Chondrocyte (in vitro differentiated cells): ENCODE data around the gene SLC38A6. TPM values are rescaled to one million over a fixed set of nuclear protein-coding genes. Genes with fewer than 3 reads are reported as not detected.
A peak's percentile ranks its signal among the peaks of the same experiment; 100 is the strongest.

Experiments used
- DNase-seq: peaks from one replicate; pipeline ENCODE4 v3.0.0; 2021; ENCODE audit warnings: mixed read lengths, low spot score
- H3K27ac Mint-ChIP-seq: one replicate; pipeline ENCODE4 v1.8.0; 2021; ENCODE audit warnings: mild to moderate bottlenecking, moderate library complexity, mixed read lengths; ENCODE audit not compliant: unreplicated experiment
- H3K27me3 Mint-ChIP-seq: 2 replicates; pipeline ENCODE4 v1.8.0; 2021; ENCODE audit warnings: low read depth, mixed read lengths
- H3K36me3 Mint-ChIP-seq: 2 replicates; pipeline ENCODE4 v1.8.0; 2021; ENCODE audit warnings: low read depth, mixed read lengths
- H3K4me1 Mint-ChIP-seq: 2 replicates; pipeline ENCODE4 v1.8.0; 2021; ENCODE audit warnings: low read depth, mild to moderate bottlenecking, mixed read lengths
- H3K4me3 Mint-ChIP-seq: one replicate; pipeline ENCODE4 v1.8.0; 2021; ENCODE audit warnings: mild to moderate bottlenecking, moderate library complexity, mixed read lengths; ENCODE audit not compliant: unreplicated experiment
- H3K9me3 Mint-ChIP-seq: 2 replicates; pipeline ENCODE4 v1.8.0; 2021; ENCODE audit warnings: low read depth, mixed read lengths
- CTCF ChIP-seq: fragments of 200-600 bp; sonication (generic); IDR thresholded peaks from 2 replicates; pipeline ENCODE4 v1.5.0; 2021; ENCODE audit warnings: antibody characterized with exemption, mild to moderate bottlenecking, moderate library complexity
- total RNA-seq: library from RNA; stranded (reverse); gene quantifications from 3 replicates; pipeline ENCODE4 v1.2.1, GENCODE V29; 2021

Gene SLC38A6
- total RNA-seq, 1 donor from 2014 or later, result 24.7 TPM

- DNase-seq, result no peak
- TF ChIP-seq CTCF, result no peak
- Mint-ChIP-seq H3K9me3 (peaks cover 6% of the 10 kb centered on the region), H3K4me1 (peaks cover 4% of the 10 kb centered on the region), H3K27me3 (no peaks in the 10 kb centered on the region), H3K36me3 (no peaks in the 10 kb centered on the region), H3K27ac (no peak overlapping the region), H3K4me3 (no peak overlapping the region)
Measured at GRCh38 chr14:61019537-61019936, 38.5 kb downstream of the SLC38A6 start.

GRCh38 chr14:61025251-61026223, 44.5 kb downstream of the SLC38A6 start:
- Mint-ChIP-seq H3K27me3 (no peaks in the 10 kb centered on the region), H3K4me1 (peaks cover 41% of the 10 kb centered on the region), H3K27ac (peak overlapping the region; percentile 85), H3K36me3 (no peaks in the 10 kb centered on the region), H3K4me3 (peak overlapping the region; percentile 48), H3K9me3 (no peaks in the 10 kb centered on the region)
- TF ChIP-seq CTCF, result peak; percentile 98
- no peak for DNase-seq

- TF ChIP-seq CTCF, result no peak
- H3K4me3 Mint-ChIP-seq, result no peak overlapping the region
- DNase-seq, result no peak
- H3K27me3 Mint-ChIP-seq, result no peaks in the 10 kb centered on the region
- H3K36me3 Mint-ChIP-seq, result peaks cover 2% of the 10 kb centered on the region
- peak overlapping the region; percentile 38 for H3K27ac Mint-ChIP-seq
- H3K9me3 Mint-ChIP-seq, result no peaks in the 10 kb centered on the region
- H3K4me1 Mint-ChIP-seq, result peaks cover 44% of the 10 kb centered on the region
Measured at GRCh38 chr14:61026526-61026925, 45.5 kb downstream of the SLC38A6 start.

- H3K27me3 Mint-ChIP-seq, result no peaks in the 10 kb centered on the region
- peaks cover 2% of the 10 kb centered on the region for H3K36me3 Mint-ChIP-seq
- H3K4me3 Mint-ChIP-seq, result no peak overlapping the region
- peaks cover 48% of the 10 kb centered on the region for H3K4me1 Mint-ChIP-seq
- TF ChIP-seq CTCF, result no peak
- no peaks in the 10 kb centered on the region for H3K9me3 Mint-ChIP-seq
- DNase-seq, result no peak
- no peak overlapping the region for H3K27ac Mint-ChIP-seq
Measured at GRCh38 chr14:61031026-61031425, 50.0 kb downstream of the SLC38A6 start.

GRCh38 chr14:61033054-61033453, 52.0 kb downstream of the SLC38A6 start:
- peak overlapping the region; percentile 22 for H3K27ac Mint-ChIP-seq
- no peak for TF ChIP-seq CTCF
- H3K27me3 Mint-ChIP-seq, result no peaks in the 10 kb centered on the region
- H3K4me1 Mint-ChIP-seq, result peaks cover 40% of the 10 kb centered on the region
- DNase-seq, result no peak
- H3K9me3 Mint-ChIP-seq, result no peaks in the 10 kb centered on the region
- no peak overlapping the region for H3K4me3 Mint-ChIP-seq
- peaks cover 2% of the 10 kb centered on the region for H3K36me3 Mint-ChIP-seq
